Stimulated activated CD4-positive, alpha-beta T cell treated with anti-CD3 and anti-CD28 coated beads, Interleukin-12 subunit alpha, Interleukin-12 subunit beta, amount 100 ng/mL, for 4 hours (primary cell): ENCODE measurements around the gene POLR3H.

ENCODE experiments used
- DNase-seq: peaks from one replicate; pipeline ENCODE4 v3.0.0-alpha.2; 2020

The POLR3H gene

GRCh38 chr22:41479671-41480396, 64.4 kb downstream of the POLR3H start:
- DNase-seq, result no peak

- DNase-seq, result no peak
Observed at GRCh38 chr22:41478891-41479521, 65.3 kb downstream of the POLR3H start.

GRCh38 chr22:41478473-41478872, 65.8 kb downstream of the POLR3H start:
- no peak for DNase-seq
